NCI-H1092 treated with DMSO at 0.1 percent for 48 hours (cell line): Measurements from ENCODE around the gene PIH1D2.
A peak's percentile ranks its signal among the peaks of the same experiment; 100 is the strongest.
"Not testable (repeated sequence)": the region's sequence is repeated elsewhere in the genome, so short reads cannot be mapped to it uniquely, and the experiment has no call there.

Experiments
- DNase-seq: peaks from one replicate; lab custom pipeline; 2025; lab: John Stamatoyannopoulos, UW

Gene PIH1D2, protein sequence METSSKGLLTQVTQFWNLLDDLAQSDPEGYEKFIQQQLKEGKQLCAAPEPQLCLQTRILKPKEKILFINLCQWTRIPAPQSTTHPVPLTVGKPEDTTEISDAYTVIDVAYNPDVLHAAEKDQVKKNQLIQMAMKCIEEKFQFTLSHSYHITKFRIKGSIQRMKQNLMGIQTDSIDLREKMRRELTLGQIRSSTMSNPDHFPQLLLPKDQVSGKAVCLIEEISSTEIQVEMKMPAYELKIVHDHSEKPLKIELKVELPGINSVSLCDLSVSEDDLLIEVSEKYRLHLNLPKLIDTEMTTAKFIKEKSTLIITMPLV

DNA sequence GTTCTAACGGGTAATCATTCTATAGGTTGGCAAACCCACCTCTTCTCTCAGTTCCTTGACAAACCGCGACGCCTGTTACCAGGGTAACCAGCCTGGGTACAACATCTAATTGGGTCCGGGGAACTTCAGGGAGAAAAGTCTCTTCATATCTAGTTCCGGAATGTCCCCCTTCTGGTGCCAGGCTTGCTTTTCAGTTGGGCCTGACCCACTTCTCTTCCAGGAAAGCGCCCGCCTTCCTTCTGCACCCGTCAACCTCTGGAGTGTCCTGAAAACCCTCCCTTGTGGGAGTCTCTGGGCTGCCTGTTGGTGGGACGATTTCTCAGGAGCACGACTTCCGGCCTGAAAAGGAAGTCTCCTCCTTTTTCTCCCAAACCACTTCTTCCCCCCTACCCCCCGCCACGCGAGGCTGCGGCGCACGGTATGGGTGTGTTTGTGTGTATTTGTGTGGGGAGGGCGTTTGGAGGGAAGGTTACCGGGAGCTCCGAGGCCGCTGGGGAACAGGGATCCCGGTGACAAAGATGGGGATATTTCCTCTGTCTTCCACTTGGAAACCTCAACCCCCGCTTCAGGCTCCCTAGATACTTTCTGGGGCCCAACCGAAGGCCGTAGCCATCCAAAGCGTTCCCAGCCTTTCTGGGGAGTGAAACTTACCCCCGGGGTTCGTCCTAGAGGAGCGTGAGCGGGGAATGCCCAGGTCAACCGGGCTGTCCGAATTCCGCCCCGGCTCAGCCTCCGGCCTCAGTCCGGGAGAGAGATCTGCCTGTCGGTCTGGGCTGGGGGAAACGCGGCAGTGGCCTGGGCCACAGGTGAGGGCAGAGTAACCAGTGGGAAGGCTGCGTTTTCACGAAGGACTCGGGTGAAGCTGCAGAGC, at the start of gene PIH1D2, which contains the start of gene NKAPD1:
TSS of gene PIH1D2 (minus strand) at position 77 of the 871 bp plus-strand sequence. CDS start 843 bp downstream, outside the sequence.
TSS of gene NKAPD1 (plus strand) at position 359 of the 871 bp plus-strand sequence. CDS start 1,276 bp downstream, outside the sequence.
- peak; percentile 90 for DNase-seq

DNA sequence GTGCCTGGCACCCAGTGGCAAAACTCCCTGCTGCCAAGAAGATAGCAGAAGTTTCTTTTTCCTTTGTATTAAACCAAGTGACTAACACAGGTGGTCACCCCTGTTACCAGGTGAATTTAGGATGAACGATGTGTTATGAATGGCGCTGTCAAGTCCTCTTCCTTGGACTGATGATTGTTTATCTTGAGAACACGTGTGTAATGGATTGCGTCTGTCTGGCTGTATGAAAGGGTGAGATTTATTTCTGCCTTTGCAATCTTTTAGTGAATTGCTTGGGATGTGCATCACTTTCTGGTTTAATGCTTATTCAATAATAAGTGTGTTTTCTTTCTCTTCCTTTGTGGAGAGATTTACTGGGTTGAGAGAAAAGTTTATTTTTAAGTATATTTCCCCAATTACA, 49.3 kb upstream of the PIH1D2 start:
- DNase-seq = no peak

DNA sequence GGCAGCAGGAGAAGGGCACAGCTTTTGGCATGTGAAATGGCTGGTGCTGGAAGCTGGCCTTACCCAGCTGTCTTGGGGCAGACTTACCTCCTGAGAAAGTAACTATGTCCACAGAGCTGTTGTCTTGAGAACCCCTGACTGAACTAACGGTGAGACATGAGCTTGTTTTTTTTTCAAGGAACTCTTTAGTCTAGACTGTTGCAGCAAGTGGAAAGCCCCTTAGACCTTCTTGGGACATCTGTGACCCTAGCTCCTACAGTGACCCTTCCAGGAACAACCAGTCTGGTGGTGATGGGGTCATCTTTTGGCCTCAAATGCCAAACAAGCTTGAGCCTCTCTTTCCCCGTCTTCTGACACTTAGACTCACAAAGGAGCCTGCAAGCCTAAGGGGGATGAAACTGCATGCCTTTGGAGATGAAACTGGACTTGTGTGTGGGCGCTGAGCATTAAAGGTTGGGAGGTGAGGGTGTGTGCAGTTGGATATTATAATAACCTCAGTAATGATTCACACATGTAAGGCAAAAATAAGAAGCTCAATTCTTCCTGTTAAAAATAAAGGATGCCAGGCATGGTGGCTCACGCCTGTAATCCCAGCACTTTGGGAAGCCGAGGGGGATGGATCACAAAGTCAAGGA, 48.3 kb upstream of the PIH1D2 start:
- DNase-seq = no peak

DNA sequence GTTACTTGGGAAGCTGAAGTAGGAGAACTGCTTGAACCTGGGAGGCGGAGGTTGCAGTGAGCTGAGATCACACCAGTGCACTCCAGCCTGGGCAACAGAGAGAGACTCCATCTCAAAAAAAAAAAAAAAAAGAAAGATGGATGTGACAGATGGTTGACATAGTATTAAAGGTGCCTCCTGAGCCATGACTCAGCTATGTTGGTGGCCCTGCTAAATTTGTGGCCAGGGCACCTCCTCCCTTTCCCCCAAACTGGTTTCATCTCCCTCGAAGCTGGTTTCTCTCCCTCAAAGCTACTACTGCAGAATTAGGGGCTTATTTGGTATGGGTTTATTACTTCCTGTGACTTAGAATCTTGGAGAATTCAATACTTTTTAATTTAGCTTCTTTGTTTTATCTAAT, 44.4 kb upstream of the PIH1D2 start:
- no peak for DNase-seq

DNA sequence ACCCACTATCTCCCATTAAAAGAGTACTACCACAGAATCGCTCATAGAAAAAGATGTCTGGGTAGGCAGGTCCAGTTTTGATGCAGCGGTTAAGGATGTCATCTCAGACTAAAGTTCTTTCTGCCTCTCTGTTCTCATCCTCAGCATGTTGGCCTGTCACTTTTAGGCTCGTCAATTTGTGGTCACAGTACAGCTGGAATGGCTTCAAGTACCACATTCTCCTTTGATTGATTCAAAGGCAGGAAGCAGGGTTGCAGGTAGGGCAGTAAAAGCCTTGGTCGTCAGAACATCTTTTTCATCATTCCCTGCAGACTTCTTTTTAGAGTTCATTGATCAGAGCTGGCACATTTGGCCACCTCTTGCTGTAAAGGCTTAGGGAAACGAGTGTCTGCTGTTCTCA, 41.6 kb upstream of the PIH1D2 start:
- DNase-seq = no peak

DNA sequence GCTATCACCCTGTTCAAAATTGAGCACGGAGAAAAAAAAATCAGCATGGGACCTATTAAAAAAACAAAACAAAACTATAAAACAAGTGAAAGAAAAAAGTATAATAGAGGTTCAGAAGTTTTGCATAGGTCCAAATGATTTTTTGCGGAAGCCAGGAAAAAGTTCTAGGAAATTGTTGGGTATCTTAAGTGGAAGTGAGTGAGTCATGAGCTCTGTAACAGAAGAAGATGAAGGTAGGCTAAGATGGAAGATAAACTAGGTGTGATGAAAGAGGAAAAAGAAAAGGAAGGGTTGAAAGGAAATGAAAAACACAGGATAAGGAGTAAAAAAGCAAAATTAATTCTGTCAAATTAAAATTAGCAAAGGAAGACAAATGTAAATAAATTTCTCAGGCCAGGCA, 40.6 kb upstream of the PIH1D2 start:
- no peak for DNase-seq

DNA sequence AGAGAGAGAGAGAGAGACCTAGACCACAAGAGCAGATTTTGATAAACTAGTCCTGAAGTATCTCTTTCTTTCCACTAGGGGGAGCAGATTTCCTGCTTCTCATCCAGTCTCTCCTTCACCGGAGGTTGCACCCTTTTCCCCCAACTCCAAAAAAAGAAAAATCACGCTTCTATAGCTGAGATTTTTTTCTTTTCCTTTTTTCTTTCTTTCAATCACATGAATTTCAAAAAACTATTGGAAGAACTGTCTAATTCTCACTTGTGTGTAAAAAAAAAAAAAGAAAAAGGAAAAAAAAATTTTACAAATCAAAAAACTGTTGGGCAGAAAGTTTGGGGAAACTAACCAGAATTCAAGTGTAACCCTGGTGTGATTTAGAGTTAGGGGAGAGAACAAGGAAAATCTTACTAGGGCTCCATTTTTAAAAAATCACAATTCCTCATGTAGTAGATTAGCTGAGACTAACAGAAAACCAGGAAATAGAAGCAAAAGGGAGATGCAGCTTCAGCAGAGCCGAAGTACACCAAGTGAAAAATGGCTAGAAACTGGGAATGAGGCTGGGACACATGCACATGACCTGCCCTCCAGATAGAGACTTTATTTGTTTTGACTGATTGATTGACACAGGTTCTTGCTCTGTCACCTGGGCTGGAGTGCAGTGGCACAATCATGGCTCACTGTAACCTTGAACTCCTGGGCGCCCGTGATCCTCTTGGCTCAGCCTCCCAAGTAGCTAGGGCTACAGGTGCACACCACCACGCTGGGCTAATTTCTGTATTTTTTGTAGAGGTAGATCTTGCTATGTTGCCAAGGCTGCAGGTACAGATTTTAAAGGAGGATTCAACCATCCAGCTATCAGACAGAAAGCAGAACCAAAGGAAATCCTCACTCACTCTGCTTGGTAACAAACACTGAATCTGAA, 40.0 kb upstream of the PIH1D2 start:
- DNase-seq = peak; percentile 85

DNA sequence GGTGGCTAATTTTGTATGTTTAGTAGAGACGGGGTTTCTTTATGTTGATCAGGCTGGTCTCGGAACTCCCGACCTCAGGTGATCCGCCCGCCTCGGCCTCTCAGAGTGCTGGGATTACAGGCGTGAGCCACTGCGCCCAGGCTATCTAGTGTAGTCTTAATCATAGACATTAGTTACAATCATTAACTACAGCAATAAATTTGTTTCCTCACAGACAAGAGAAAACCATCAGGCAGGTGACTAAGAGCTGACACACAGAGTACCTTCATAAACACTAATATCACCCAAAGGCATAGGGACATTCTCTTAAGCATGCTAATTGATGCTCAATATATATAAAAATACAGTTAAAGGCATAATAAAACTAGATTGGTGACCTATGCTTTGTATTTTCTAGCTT, 32.3 kb upstream of the PIH1D2 start:
- DNase-seq = no peak

DNA sequence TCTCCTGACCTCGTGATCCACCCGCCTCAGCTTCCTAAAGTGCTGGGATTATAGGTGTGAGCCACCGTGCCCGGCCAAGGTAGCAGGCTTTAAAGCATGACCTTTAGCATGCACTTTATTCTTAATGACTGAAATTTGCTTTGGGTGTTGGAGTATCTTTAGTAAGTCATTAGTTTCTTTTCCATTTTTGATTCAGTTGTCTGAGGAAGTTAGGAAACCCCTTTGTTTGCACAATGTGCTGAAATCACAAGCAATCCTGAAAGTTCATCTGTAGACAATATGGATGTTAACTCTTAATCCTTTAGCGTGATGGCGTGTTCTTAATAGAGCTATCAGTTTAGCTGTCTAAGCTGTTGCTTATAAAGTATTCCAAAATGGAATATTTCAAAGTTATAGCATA, 29.6 kb upstream of the PIH1D2 start:
- no peak for DNase-seq

DNA sequence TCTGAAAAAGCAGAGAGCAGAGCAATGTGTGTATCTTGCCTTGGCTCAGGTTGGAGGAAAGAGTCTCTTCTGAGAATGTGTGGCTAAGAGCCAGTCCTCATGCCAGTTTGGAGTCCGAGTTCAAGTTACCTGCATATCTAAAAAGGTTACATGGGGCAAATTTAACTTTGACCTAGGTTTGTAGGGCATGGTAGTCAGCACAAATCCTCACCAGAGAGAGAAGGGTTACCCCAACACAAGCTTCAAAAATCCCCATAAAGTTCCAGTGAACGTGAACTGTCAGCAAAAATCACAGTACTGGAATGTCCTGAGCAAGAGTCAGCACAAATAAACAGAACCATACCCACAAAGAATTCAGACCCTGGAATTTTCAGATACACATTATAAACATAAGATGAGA, 26.6 kb upstream of the PIH1D2 start:
- no peak for DNase-seq

DNA sequence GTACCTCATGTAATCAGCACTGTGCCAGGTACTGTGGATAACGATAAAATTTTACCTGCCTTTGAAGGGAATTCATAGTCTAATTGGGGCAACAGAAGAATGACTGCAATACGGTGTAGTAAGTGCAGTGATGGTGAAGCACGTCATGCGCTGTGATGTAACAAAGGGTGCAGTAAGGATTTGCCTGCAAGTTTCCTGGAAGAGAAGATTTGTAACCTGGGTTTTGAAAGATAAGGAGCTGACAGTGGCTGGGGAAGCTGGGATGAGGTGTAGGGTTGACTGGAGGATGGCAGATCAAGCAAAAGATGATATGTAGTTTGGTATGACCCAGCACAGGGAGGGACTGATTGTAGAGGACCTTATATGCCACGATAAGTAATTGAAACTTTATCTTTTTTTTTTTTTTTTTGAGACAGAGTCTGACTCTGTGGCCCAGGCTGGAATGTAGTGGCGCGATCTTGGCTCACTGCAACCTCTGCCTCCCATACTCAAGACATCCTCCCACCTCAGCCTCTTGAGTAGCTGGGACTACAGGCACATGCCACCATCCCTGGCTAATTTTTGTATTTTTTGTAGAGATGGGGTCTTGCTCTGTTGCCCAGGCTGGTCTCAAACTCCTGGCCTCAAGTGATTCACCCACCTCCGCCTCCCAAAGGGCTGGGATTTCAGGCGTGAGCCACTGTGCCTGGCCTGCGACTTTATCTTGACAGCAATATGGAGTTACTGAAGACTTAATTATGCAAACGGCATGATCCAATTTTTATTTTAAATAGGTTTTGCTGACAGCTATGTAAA, 24.1 kb upstream of the PIH1D2 start:
- no peak for DNase-seq

DNA sequence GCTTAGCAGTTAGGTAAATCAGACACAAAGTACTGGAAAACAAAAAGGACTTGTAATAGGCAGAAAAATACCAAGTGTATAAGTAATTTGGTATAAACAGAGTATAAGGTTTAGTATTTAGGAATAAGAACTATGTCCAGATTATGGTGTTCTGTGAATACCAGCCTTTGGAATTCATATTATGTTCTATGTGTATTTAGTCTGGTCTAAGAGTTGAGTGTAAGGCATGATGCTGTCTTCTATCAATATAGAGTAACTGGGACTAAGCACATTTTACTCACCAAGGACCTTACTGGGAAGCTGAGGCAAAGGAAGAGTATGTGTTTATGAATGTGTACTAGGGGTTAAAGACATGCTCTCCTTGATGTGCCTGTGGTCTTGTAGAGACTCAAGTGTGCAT, 22.4 kb upstream of the PIH1D2 start:
- no peak for DNase-seq

DNA sequence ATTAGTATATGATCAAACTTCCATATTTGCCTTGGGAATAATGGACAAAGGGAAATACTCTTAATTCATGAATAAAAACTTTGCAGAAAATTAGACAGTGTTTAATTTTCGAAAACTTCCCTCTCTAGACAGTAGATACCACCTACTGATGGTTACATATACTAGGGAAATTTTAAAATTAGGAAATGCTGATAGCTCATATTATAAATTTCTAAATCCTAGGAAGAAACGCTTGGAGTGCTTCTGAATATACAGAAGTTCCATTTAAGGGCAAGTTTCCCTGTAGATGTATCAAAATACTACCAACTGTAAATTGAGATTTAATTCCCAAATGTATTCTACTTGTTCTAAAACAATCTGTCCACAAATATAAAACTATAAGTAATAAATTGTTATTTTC, 21.5 kb upstream of the PIH1D2 start:
- DNase-seq = not testable (repeated sequence)

DNA sequence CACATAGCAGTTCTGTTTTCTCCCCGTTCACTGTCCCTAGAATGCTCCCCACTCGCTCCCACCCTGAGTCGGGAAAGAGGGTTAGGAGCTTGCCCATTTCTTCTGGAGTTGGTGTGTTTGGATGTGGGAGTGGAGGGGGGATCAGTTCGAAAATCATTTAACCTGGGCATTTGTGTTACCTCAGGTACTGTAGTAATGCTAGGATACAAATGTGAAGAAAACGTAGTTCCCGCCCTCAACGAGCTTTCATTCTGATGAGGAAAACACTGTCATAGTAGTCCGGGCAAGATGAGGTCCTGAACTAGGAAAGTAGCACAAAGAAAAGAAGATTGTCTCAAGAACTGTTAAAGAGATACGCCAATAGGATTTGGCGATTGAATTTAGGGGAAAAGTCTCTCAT, 13.4 kb upstream of the PIH1D2 start:
- DNase-seq = no peak

DNA sequence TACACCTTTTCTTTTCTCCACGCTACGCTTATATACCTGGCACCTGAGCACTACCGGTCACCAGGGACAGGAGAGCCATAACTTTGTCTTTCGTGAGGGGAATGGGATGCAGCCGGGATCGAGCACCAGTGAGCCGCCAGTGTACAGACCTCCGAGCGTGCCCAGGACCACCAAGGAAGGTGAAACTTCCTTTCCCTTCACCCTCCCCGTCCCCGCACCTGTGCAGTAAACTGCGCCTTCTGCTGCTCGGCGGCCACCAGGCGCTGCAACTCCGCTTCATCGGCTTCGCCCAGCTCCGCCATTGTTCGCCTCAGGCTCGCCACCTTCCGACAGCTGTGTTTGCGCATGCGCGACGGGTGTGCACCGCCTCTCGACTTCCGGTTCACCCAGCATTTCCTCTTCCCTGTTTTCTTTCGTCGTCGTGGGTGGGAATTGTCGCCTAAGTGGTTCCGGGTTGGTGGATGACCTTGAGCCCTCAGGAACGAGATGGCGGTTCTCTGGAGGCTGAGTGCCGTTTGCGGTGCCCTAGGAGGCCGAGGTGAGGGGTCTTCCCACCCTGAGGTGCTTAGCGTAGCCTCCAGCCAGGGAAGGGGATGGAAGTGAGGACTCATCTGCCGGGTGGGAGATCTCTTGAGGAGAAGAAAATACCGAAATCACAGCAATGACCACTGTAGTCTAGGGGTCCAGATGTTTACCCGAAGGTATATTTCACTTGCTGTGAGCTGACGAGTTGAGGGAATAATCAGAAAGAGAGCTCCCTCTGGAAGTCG, 12.8 kb upstream of the PIH1D2 start, which contains the start of the genes SDHD and TIMM8B:
TSS of gene SDHD (plus strand) at position 452 of the 770 bp plus-strand sequence. CDS start at position 487, 35 bp downstream.
TSS of gene TIMM8B (minus strand) at position 335 of the 770 bp plus-strand sequence. CDS start at position 302, 33 bp downstream.
- DNase-seq = peak; percentile 99

DNA sequence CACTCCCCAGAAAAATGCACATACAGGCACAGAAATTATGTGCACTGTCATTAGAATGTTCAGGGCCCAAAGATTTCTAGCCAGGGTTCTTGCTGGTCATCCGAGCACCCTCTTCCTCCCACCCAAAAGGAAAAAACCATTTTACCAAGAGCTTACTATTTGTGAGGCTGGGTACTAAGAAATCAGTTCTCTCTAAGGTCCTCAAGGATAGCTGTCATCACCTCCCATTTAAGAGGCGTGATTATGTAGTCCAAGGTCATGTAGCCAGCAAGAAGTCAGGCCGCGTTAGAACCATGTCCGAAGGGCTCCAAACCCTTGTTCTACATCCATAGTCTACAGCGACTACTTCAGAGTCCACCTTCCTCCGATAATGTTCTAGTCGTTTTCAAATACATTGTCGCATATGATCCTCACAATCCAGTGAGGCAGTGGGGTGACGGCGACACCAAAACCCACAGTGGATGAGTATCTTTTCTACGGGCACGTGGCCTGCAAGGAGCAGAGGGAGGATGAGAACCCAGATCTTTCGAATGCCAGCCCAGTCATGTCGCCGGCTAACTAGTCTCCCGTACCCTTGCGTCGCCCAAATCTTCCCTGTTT, 12.1 kb upstream of the PIH1D2 start:
- peak; percentile 37 for DNase-seq

DNA sequence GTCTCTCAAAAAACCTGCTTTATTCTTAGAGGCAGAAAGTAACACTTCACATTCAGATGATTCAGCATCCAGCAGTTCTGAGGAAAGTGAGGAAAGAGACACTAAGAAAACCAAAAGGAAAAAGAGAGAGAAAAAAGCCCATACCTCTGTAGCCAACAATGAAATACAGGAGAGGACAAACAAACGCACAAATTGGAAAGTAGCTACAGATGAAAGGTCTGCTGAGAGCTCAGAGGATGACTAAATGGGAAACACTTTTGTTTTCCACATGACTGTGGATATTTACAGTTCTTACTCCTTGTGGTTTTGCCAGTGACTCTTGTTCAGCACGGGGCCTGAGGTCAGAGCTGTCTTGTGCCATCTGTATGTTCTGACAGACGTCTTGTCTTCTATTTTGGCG, 8.9 kb upstream of the PIH1D2 start:
- DNase-seq = no peak

DNA sequence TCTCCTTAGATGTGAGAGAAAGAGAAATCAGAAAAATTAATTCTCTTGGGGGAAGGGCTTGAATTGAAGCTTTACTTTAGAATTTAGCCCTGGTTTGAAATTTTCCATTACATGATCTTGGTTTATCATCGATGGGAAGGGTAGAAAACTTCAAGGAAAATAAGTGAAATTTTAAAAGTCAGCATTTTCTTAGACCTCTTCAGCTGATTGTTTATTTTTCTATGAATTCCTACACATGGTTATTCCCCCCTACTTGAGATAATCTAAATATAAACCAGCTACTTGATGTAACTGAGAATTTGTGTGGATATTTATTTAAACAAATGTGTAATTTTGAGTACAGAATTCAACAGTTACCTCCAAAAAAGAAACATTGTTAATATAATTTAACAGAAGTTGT, 10.9 kb downstream of the PIH1D2 start:
- no peak for DNase-seq

DNA sequence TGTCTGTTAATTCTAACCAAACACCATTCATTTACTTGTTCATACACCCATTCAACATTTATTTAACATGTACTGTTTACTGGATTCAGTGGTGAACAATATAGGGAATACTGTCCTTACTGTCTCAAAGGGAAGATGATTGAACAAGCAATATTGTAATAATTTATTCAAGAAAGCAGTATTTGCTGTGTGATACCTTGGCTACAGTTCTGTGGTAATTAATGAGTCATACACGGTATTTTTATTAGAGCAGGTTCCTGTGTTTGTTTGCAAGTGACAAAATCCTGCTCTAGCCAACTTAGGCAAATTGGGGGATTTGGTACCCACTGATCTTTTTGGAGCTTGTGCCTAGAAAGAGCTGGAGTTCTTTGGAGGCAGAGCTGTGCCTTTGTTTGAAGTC, 15.7 kb downstream of the PIH1D2 start:
- DNase-seq = no peak
